GM19438 (cell line): ENCODE measurements around the gene RMND5B.
A peak's percentile ranks its signal among the peaks of the same experiment; 100 is the strongest.
"Not testable (repeated sequence)": the region's sequence is repeated elsewhere in the genome, so short reads cannot be mapped to it uniquely, and the experiment has no call there.

Experiments
- ATAC-seq: cut with Tn5 transposase; IDR thresholded peaks from one replicate; pipeline ENCODE4 v1.9.1; 2021; ENCODE audit warnings: low read depth; ENCODE audit not compliant: unreplicated experiment

Gene RMND5B

GRCh38 chr5:178162481-178162880 lies 31.7 kb downstream of the RMND5B start:
- no peak for ATAC-seq

- peak; percentile 92 for ATAC-seq
Measured at GRCh38 chr5:178163772-178164735, 33.2 kb downstream of the RMND5B start.

- no peak for ATAC-seq
Measured at GRCh38 chr5:178165581-178165980, 34.8 kb downstream of the RMND5B start.

GRCh38 chr5:178170455-178170854 lies 39.6 kb downstream of the RMND5B start:
- no peak for ATAC-seq

DNA sequence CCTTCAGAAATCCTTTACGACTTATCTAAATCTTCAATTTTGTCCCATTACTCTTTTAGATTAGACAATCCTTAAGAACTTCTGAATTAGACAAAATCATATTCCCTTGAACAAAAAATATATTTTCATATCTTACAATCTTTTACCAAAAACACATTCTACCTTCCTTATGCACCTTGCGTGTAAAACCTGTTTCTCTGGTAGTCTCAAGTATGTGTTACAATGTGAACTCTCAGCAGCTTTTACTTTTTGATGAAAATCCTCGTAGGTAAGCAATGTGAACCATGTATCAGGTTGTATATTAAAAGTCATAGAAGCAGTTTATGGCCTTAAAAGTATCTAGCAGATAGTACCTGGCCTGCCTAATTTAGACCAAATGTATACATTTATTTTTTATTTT lies 43.6 kb downstream of the RMND5B start:
- ATAC-seq: no peak

DNA sequence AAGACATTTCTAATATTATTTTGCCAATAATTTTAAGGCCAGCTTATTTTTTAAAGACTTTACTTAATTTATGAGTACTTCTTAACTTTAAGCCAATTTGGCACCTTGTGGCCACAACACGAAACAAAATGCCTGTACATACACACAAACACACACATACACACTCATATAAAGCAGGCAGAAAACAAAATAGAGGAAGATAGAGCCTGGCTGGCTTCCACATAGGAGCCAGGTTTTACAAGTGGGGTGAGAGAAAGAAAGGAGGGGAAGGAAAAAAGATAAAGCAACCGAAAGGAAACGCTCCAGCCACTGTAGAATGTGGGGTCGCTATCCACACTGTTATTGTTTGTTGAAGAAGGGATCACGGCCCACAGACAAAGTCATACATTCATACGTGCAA lies 46.0 kb downstream of the RMND5B start:
- no peak for ATAC-seq

DNA sequence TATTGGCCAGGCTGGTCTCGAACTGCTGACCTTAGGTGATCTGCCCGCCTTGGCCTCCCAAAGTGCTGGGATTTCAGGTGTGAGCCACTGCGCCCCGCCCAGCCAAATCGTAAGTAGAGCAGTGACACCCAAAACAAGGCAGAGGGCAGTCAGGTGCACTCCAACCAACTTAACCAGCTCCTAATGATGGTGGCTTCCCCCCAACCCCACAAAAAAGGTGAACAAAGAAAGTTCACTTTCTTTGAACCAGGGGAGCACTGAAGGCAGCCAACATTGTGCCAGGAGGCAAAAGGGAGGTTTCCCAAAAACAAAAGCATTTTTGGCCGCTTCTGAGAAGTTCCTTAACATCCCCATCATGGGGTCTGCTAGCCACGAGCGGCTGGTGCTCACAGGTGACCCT lies 46.8 kb downstream of the RMND5B start:
- ATAC-seq: no peak

DNA sequence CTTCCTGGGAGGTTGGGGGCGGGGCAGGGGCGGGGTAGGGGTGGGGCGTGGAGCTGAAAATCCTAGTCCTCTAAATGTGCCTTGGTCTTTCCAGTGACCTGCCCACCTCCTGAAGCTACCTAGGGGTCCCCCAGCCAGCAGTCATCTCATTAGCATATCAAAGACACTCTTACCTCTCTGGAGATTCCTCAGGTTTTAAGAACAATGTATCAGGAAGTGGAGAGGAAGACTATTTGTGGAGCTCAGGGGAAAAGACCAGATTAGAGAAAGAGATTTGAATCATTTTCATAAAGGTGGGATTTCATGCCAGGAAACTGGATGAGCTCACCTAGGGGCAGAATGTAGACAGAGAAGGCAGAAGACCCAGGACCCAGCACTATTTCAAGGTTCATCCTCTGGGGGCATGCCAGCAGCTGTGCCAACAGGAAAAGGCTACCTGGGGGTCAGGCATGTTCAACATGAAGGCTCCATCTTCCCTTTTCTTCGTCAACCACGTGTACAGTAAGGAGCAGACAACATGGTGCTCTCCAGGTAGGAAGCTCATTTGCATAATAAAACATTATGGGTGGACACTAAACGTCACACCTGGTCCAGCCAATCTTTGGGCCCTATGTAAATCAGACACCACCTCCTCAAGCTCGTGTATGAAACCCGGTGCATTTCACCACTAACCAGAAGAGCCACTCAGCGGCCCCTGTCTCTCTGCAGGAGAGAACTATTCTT lies 49.5 kb downstream of the RMND5B start:
- no peak for ATAC-seq

DNA sequence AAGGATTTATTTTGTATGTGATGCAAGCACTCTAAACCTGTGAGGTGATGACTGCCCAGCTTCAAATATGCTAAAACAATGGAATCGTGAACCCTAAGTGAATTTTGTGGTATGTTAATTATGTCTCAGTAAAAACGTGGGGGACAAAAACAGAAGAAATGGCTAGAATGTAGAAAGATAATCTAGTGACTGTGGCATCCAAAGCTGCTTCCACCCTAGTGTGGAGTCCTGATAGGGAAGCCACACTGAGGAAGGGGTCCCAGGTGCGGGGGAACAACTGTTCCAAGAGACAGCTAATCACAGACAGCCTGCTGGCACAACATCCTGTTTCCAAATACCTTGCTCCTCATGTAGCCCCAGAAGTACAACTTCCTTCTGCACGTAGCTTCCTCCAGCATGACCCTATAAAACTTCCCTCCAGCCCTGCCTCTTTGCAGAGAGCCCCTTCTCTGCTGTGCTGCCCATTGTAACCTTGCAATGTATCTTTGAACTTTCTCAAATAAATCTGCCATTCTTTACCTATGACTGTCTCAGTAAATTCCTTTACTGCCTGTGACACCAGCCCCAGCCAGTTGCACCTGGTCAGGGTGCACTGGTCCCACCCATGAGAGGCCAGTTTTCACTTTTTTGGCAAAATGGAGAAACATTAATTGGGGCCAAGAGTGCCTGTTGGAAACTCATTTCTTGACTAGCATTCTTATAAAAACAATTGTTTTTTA lies 51.5 kb downstream of the RMND5B start:
- ATAC-seq: no peak

DNA sequence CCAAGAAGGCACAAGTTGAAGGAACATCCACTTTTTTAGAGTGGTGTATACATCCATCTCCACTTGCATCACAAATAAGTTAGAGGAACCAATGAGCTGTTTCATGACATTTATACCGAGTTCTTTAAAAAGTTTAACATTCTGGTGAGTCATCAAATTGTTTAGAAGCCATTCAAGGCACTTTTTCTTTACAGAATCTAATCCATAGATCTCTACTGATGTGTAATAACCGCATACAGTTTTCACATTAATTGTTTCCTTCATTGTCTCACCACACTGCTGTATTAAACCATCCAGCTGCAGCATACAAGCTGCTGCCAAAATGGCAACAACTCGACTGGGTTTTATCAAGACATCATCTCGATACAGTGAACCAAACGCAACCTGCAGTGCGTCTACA lies 55.6 kb downstream of the RMND5B start:
- ATAC-seq: no peak

DNA sequence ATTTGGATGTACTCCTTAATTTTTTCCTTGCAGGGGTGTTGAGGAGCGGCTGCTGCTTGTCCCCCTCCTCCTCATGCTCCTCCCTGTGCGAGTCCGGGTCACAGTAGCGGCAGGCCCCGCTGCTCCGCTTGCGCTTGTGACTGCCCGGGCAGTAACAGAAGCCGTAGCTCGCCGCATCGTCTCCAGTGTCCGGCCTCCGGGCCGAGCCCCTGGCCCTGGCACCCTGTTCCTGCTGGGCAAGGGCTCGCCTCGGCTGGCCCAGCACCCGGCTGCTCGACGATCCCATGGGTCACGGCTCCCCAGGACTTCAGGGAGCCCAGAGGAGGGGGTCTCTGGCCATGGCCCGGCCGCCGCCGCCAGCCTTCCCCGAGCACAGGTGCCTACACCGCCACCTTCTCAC lies 56.2 kb downstream of the RMND5B start, which contains the start of gene GMCL2:
GMCL2 (minus strand) TSS at position 358 of the 400 bp plus-strand sequence; CDS start at position 286, 72 bp downstream.
- no peak for ATAC-seq

- no peak for ATAC-seq
Measured at GRCh38 chr5:178189433-178189832, 58.6 kb downstream of the RMND5B start.

DNA sequence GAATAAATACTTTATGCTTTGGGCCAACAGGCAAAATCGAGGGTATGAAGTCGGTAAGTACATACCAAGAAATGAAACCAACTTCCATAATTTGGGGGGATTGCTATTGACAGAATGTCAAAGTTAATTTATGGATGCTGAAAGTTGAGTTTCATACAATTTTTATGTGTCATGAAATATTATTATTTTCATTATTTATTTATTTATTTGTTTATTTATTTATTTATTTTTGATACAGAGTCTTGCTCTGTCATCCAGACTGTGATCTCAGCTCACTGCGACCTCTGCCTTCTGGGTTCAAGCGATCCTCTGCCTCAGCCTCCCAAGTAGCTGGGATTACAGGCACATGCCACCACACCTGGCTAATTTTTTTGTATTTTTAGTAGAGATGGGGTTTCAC lies 60.8 kb downstream of the RMND5B start:
- no peak for ATAC-seq

DNA sequence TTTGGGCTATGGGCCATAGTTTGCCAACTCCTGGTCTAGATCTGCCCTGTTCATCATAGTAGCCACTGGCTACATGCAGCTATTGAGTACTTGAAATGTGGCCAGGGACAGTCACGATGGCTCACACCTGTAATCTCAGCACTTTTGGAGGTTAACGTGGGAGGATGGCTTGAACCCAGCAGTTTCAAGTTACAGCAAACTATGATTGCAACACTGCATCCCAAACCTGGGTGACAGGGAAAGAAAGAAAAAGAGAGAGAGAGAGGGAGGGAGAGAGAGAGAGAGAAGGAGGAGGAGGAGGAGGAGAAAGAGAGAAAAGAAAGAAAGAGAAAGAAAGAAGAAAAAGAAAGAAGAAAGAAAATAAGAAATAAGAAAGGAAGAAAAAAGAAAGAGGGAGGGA lies 61.4 kb downstream of the RMND5B start:
- ATAC-seq: no peak

- ATAC-seq: no peak
Measured at GRCh38 chr5:178192787-178193186, 62.0 kb downstream of the RMND5B start.

DNA sequence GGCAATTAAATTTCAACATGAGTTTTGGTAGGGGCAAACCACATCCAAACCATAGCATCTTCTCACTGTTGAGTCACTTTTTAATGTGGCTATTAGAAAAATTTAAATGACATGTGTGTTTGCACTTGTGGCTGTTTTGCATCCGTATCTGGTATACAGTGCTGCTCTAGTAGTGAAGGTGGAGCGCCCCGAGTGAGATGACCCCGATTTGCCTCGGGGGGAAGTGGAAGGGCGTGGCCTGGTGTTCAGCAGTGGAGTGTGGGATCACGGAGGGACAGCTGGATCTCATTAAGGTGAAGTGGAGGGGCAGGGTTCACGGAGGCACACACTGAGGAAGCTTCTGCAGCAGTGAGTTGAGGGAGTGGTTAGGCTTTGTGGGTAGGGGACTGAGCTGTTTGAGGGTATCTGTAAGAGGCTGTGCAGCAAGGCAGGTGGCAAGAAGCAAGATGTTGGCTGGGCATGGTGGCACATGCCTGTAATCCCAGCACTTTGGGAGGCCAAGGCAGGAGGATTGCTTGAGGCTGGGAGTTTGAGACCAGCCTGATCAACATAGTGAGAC lies 62.5 kb downstream of the RMND5B start:
- no peak for ATAC-seq

DNA sequence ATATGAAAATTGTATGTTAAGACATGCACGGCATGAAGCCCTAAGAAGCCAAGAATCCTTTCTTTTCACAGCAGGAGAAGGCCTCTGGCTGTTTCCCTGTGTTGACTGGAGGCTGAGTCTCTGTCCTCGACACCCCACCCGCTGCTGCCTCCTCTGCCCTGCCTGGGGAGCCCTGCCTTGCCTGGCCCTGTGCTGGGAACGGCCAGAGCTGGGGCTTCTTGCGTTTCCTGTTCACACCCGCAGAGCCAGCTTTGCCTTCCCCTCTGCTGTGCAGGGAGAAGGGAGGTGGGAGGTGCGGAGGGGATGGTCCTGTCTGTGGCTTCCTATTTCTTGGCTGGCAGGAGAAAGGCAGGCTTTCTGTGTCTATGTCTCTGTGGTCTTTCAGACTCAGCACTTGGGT lies 63.2 kb downstream of the RMND5B start:
- no peak for ATAC-seq

DNA sequence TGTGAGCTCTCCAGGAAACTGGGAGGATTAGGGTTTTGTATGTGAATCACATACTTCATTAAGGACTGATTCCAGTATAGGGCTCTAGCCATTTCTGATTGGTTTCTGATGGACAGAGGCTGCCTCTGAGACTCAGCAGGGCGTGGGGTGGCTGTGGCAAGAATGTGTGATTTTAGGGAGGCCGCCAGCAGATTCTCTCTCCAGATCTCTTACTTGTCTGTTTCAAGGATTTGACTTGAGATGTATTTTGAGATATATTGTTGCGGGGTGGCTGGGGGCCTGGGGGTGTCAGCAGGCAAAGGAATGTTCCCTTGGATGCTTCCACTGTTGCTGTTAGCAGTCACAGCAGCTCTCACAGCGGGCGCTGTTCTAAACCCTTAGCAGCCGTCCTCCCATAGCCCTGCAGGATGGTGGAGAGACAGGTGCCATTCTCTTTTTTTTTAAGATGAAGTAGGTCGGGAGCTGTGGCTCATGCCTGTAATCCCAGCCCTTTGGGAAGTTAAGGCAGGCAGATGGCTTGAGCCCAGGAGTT lies 65.5 kb downstream of the RMND5B start:
- no peak for ATAC-seq

- ATAC-seq: no peak
Measured at GRCh38 chr5:178196986-178197385, 66.2 kb downstream of the RMND5B start.

- not testable (repeated sequence) for ATAC-seq
Measured at GRCh38 chr5:178198151-178198550, 67.3 kb downstream of the RMND5B start.
